Central memory CD8-positive, alpha-beta T cell (primary cell): ENCODE measurements around the gene ASIC3.

Experiments used
- ATAC-seq: fragments of 150-1000 bp; cut with Tn5 transposase; replicated peaks from 2 replicates; pipeline ENCODE4 v1.10.0; 2022; ENCODE audit warnings: mild to moderate bottlenecking, moderate FRiP score, moderate number of reproducible peaks; ENCODE audit not compliant: poor library complexity, severe bottlenecking; ENCODE audit errors: extremely low read depth
- DNase-seq, 2 donors: peaks; one replicate each; pipeline ENCODE4 v3.0.0; 2021; ENCODE audit warnings: low spot score in 2 of 2
- H3K27ac Mint-ChIP-seq: one replicate; pipeline ENCODE4 v1.8.0; 2022; ENCODE audit warnings: low read depth, mild to moderate bottlenecking, moderate library complexity, mixed read lengths
- H3K27me3 Mint-ChIP-seq: one replicate; pipeline ENCODE4 v1.8.0; 2022; ENCODE audit warnings: mixed read lengths
- H3K36me3 Mint-ChIP-seq: one replicate; pipeline ENCODE4 v1.8.0; 2022; ENCODE audit warnings: mild to moderate bottlenecking, moderate library complexity, mixed read lengths; ENCODE audit not compliant: insufficient read depth
- H3K4me1 Mint-ChIP-seq: one replicate; pipeline ENCODE4 v1.8.0; 2022; ENCODE audit warnings: mixed read lengths
- H3K4me3 Mint-ChIP-seq: one replicate; pipeline ENCODE4 v1.8.0; 2022; ENCODE audit warnings: mild to moderate bottlenecking, moderate library complexity, mixed read lengths
- H3K9me3 Mint-ChIP-seq: one replicate; pipeline ENCODE4 v1.8.0; 2022; ENCODE audit warnings: mixed read lengths

Gene ASIC3

GRCh38 chr7:151028131-151028947 lies 20.0 kb upstream of the ASIC3 start, which contains the start of gene ABCB8:
ABCB8 (plus strand) TSS chr7:151028450; CDS start chr7:151028516, 66 bp downstream.
- H3K4me1 Mint-ChIP-seq = peaks cover 38% of the 10 kb centered on the region
- DNase-seq = peak; percentile 97 to 99
- H3K27ac Mint-ChIP-seq = peak within 1 kb of the TSS; percentile 93
- peaks cover 9% of the 10 kb centered on the region for H3K36me3 Mint-ChIP-seq
- H3K27me3 Mint-ChIP-seq = no peaks in the 10 kb centered on the region
- H3K4me3 Mint-ChIP-seq = peak within 1 kb of the TSS; percentile 85
- peak; percentile 93 for ATAC-seq
- no peaks in the 10 kb centered on the region for H3K9me3 Mint-ChIP-seq

GRCh38 chr7:151028948-151029501 lies 19.3 kb upstream of the ASIC3 start:
- DNase-seq = no peak
- Mint-ChIP-seq H3K27me3 (no peaks in the 10 kb centered on the region), H3K36me3 (peaks cover 9% of the 10 kb centered on the region), H3K4me3 (peak overlapping the region; percentile 85), H3K4me1 (peaks cover 38% of the 10 kb centered on the region), H3K9me3 (no peaks in the 10 kb centered on the region), H3K27ac (peak overlapping the region; percentile 93)
- ATAC-seq = no peak

DNA sequence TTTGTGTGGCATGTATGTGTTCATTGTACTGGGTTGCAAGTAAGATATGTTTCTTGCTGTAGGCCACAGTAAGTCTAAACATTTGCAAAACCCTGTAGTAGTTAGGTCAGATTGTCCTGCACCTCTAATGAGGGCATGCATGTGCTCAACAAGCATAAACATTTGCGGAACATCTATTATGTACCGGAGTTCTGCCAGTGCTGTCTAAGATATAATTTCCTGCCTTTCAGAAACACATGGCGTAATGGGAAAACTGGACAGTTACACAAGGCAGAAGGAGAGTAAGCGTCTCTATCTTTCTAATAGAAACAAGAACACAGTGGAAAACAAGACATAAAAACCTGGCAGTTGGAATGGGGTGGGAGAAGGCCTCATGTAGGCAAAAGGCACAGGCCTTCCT lies 17.3 kb upstream of the ASIC3 start:
- no peak overlapping the region for H3K4me3 Mint-ChIP-seq
- H3K36me3 Mint-ChIP-seq = peaks cover 11% of the 10 kb centered on the region
- peaks cover 38% of the 10 kb centered on the region for H3K4me1 Mint-ChIP-seq
- ATAC-seq (no peak), DNase-seq (no peak)
- no peaks in the 10 kb centered on the region for H3K27me3 Mint-ChIP-seq
- peak overlapping the region; percentile 30 for H3K27ac Mint-ChIP-seq
- no peaks in the 10 kb centered on the region for H3K9me3 Mint-ChIP-seq

DNA sequence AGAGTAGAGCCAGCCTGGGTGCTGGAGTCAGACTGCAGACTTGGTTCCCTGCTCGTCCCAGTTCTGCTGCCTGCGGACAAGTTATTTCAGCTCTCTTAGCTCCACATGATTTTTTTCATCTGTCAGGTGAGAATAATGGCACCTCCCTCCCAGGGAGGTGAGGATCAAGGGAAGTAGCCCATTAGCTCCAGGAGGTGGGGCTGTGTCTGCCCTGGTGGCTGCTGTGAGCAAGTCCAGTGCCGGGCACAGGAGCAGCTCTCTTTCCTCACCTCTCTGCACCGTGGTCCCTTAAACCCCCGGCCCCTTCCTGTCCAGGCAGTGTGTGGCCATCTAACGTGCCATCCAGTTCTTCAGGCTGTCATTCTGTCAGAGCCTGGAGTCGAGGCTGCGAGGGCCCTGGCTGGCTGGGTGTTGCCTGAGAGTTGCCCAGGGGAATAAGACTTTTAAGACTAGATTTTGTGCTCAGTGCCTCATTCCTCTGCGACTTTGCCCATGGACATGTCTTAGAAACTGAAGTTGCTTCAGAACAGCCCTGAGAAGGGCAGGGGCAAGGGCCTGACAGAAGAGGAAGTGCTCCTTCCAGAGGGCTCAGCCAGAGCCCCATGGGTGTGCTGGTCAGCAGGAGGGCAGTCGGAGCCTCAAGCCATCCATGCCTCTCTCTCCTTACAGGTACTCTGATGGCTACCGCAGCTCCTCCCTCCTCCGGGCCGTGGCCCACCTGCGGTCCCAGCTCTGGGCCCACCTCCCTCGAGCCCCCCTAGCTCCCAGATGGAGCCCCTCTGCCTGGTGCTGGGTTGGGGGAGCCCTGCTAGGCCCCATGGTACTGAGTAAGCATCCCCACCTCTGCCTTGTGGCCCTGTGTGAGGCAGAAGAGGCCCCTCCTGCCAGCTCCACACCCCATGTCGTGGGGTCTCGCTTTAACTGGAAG lies 15.1 kb upstream of the ASIC3 start:
- Mint-ChIP-seq H3K4me1 (peaks cover 31% of the 10 kb centered on the region), H3K27ac (no peak overlapping the region), H3K4me3 (no peak overlapping the region), H3K36me3 (peaks cover 6% of the 10 kb centered on the region), H3K9me3 (no peaks in the 10 kb centered on the region), H3K27me3 (no peaks in the 10 kb centered on the region)
- no peak for ATAC-seq
- DNase-seq = no peak

DNA sequence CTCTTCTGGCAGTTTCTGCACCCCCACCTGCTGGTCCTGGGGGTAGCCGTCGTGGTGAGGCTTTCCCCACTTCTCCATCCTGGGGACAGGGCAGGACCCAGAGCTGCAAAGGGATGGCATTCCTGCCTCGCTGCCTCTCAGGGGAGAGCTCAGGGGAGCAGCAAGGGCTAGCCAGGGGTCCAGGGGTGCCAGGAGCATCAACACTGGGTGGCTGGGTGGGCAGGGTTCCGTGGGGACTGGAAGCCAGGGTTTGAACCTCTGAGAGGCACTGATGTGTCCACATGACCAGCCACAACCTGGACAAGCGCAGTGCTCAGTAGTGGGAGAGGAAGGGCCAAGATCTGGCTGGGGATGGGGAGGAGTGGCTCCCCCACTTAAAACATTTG lies 14.5 kb upstream of the ASIC3 start:
- Mint-ChIP-seq H3K4me3 (no peak overlapping the region), H3K9me3 (no peaks in the 10 kb centered on the region), H3K27ac (no peak overlapping the region), H3K36me3 (peaks cover 2% of the 10 kb centered on the region), H3K27me3 (no peaks in the 10 kb centered on the region), H3K4me1 (peaks cover 26% of the 10 kb centered on the region)
- ATAC-seq (no peak), DNase-seq (no peak)

DNA sequence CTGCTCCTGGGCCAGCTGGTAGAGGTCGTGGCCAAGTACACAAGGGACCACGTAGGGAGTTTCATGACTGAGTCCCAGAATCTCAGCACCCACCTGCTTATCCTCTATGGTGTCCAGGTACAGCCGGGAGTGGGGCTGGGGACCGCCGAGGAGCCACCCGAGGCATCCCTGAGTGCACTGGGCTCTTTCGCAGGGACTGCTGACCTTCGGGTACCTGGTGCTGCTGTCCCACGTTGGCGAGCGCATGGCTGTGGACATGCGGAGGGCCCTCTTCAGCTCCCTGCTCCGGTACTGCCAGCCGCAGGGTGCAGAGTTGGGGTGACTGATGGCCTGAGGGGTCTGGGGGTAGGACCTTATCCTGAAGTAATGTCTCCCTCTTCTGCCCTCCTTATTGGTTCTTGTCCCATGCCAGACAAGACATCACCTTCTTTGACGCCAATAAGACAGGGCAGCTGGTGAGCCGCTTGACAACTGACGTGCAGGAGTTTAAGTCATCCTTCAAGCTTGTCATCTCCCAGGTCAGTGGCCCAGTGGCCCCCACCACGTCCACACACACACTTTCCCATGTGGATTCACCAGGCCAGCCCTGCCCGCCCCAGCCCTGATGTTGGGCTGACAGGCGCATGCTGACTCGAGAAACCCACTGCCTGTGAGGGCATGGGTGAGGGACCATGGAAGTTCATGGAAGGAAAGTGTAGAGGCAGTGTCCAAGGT lies 13.9 kb upstream of the ASIC3 start:
- no peaks in the 10 kb centered on the region for H3K9me3 Mint-ChIP-seq
- DNase-seq = no peak
- no peak overlapping the region for H3K4me3 Mint-ChIP-seq
- no peak overlapping the region for H3K27ac Mint-ChIP-seq
- no peak for ATAC-seq
- peaks cover 2% of the 10 kb centered on the region for H3K36me3 Mint-ChIP-seq
- H3K27me3 Mint-ChIP-seq = no peaks in the 10 kb centered on the region
- H3K4me1 Mint-ChIP-seq = peaks cover 20% of the 10 kb centered on the region

- no peak overlapping the region for H3K4me3 Mint-ChIP-seq
- ATAC-seq (no peak), DNase-seq (no peak)
- peaks cover 19% of the 10 kb centered on the region for H3K4me1 Mint-ChIP-seq
- peaks cover 2% of the 10 kb centered on the region for H3K36me3 Mint-ChIP-seq
- no peaks in the 10 kb centered on the region for H3K27me3 Mint-ChIP-seq
- H3K9me3 Mint-ChIP-seq = no peaks in the 10 kb centered on the region
- H3K27ac Mint-ChIP-seq = no peak overlapping the region
Observed at GRCh38 chr7:151035026-151035717, 13.2 kb upstream of the ASIC3 start.

- Mint-ChIP-seq H3K27me3 (no peaks in the 10 kb centered on the region), H3K4me1 (peaks cover 18% of the 10 kb centered on the region), H3K27ac (no peak overlapping the region), H3K9me3 (no peaks in the 10 kb centered on the region), H3K4me3 (no peak overlapping the region), H3K36me3 (peaks cover 2% of the 10 kb centered on the region)
- ATAC-seq (no peak), DNase-seq (no peak)
Observed at GRCh38 chr7:151035902-151036301, 12.4 kb upstream of the ASIC3 start.

DNA sequence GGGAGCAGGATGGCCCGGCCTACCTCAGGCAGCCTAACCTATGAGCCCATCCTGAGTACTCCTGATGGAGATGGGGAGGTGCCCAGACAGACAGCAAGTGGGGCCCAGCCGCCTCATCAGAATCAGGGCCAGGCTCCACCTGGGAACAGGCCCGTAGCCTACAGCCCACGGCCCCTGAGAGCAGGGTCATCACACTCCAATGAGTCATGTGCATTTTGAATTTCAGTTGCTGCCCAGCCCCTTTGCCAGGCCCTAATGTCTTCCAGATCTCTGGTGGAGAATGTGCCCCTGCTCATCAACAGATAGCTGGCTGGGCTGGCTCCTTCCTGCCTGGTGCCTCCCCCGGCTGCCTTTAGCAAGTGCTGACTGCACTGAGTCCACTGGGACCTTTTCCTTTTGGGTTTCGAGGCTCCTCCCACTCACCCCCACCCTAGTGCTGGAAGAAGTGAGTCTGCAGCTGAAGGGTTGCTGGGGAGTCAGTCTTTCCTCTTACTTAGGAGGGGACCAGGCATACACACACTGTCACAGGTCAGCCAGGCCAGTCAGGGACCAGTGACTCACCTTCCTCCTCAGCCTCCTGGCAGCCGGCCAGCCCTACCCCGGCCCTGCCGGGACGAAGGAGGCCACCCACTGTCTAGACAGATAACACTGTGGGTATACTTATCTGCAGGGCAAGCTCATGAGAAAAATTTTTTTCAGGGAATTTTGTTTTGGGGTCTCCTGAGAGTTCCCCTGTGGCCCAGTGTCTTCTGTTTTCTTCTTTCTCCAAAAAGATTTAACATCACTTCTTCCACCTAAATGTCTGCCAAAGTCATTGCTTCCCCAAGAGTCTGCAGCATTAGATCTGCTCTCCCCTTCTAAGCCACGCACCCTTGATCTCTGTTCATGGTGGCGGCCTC lies 9.1 kb upstream of the ASIC3 start:
- ATAC-seq = peak; percentile 19
- Mint-ChIP-seq H3K36me3 (peaks cover 9% of the 10 kb centered on the region), H3K27ac (peak overlapping the region; percentile 64), H3K27me3 (no peaks in the 10 kb centered on the region), H3K9me3 (no peaks in the 10 kb centered on the region), H3K4me3 (no peak overlapping the region), H3K4me1 (peaks cover 4% of the 10 kb centered on the region)
- DNase-seq = no peak

GRCh38 chr7:151039850-151040548 lies 8.3 kb upstream of the ASIC3 start:
- Mint-ChIP-seq H3K27ac (no peak overlapping the region), H3K9me3 (no peaks in the 10 kb centered on the region), H3K27me3 (no peaks in the 10 kb centered on the region), H3K4me3 (no peak overlapping the region), H3K36me3 (peaks cover 9% of the 10 kb centered on the region), H3K4me1 (peaks cover 4% of the 10 kb centered on the region)
- no peak for ATAC-seq
- DNase-seq = no peak
